ENCODE results near the gene RASGEF1C.

Gene RASGEF1C

DNA sequence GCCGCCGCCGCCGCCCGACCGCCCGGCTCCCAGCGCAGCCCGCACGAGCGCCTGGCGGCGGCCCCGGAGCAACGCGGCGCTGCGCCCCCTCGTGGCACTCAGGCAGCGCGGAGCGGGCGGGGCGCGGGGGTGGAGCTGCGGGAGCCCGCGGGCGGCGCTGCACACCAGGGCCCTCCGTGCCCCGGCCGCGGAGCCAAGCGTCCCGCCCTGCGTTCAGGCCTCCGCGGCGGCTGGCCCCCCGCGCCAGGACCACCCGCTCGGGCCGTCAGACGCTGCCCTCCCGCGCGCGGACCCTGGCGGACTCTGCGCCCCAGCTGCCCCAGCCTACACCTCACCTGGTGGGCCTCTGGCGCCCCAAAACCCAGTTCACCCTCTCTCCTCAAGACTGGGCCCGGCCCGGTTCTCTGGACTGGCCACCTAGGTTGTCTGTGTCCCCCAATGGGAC is at the start of gene RASGEF1C:
Gene RASGEF1C, minus strand, starts transcription at position 75 of the 445 bp plus-strand sequence. CDS start 71,159 bp downstream, outside the sequence.
- DNase-seq (ENCODE audit: low read depth, low spot score): peak; percentile 89

DNA sequence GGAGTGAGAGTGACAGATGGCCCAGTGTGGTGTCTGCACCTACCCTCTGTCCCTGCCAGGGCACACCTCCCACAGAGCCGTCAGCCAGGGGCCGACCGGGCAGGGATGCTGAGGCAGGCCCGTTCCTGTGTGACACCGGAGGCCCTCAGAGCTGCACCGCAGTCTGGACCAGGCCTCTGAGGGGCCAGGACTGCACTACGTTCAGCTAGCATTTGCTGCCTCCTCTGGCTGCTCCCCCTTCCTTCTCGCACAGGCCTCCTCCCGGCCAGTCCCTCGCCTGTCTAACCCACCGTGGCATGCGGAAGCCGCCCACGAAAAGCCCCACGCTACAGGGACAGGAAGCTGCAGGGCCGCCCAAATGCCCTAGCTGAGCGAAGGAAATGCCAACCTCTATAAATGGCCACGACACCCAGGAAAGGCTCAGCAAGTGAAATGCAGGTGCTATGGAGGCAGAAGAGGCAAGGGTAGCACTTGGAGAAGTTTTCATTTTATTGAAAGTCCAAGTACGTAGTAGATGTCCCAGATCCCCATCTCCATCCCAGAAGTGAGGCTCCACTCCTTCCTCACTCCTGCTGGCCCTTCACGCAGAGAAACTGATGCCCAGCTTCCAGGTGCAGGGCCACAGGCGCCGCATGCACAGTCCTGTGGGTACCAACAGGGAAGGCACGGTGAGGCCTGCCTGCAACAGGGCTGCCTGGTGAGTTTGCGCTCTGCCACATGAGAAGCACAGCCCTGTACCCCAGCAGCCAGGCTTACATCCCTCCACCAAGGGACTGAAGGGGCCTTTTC is 44.2 kb upstream of the RASGEF1C start:
- DNase-seq (ENCODE audit: low read depth, low spot score): no peak

DNA sequence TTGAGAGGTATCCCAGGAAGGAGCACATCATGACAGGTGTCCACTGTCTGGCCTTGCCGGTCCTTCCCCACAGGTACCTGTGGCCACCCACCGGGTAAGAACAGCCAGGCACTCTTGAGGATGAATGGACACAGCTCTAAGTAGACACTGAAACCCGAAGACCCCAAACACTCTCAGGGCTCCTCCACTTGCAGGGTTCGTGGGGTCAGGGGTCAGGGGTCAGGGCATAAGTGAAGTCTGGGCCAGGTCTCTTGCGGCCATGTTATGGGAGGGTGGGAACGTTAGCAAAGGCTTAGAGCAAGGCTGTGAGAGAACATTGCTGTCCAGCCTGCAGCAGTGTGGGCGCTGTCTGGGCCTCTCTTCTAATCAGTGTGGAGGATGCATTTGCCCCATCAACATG is 42.9 kb upstream of the RASGEF1C start:
- no peak for DNase-seq (ENCODE audit: low read depth, low spot score)

DNA sequence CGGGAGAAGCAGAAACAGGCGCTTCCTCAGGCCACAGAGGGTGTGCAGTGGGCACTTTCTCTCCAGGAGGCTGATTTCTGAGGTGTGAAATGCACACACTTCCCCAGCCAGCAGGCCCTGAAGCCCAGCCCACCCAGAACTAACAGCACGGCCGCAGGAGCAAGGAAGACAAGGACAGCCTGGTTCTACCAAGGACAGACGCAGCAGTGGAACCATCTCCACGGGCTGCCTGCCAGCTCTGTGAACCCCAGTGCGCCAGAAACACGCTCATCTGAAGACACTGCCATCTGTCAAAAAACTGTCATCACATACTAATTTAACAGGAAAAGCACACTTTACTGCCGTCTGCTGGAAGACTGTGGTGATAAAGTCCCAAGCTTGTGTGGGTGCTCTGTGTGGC is 42.1 kb upstream of the RASGEF1C start:
- DNase-seq (ENCODE audit: low read depth, low spot score): no peak

DNA sequence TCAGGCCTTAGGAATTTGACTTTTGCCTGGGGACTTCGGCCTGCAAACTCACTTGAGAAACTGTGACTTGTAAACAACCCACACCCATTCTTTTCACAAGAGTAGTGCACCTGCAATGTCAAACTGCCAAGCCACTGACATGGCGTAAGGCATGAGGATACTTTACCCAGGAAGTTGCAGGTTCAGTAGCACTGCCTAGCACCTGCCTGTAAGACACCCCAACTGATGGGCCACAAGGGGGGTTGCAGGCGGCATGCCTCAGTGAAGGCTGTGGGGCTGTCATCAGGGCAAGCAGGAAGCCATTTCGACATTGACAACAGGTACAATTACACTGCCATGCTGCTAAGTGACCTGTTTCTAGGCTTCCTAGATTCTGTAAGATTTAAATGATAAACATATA is 41.3 kb upstream of the RASGEF1C start:
- DNase-seq (ENCODE audit: low read depth, low spot score): no peak

DNA sequence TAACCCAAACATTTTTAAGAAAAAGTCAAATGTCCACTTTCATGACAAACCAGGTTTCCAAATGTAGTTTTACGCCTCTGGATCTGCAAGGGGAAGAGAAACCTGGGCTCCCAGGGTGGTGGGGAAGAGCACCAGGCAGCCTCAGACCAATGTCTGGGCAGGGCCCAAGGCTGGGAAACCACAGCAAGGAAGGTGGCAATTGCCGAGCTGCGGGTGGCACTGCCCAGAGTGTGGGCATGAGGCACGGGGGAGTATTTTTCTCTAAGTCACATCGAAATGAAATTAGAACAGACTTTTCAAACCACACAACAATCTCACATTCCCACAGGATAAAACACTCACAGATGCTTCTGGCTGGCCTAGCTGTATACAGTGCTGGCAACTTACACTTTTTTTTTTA is 32.6 kb upstream of the RASGEF1C start:
- no peak for DNase-seq (ENCODE audit: low read depth, low spot score)

DNA sequence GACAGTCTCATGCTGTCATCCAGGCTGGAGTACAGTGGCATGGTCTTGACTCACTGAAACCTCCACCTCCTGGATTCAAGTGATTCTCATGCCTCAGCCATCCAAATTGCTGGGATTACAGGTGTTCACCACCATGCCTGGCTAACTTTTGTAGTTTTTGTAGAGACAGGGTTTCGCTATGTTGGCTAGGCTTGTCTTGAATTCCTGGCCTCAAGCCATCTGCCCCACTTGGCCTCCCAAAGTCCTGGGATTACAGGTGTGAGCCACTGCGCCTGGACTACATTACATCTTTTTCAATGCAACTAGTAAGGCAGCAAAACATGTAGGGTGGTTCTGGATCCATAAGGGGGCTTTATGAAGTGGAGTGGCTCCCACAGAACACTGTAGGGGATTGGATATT is 29.6 kb upstream of the RASGEF1C start:
- no peak for DNase-seq (ENCODE audit: low read depth, low spot score)

DNA sequence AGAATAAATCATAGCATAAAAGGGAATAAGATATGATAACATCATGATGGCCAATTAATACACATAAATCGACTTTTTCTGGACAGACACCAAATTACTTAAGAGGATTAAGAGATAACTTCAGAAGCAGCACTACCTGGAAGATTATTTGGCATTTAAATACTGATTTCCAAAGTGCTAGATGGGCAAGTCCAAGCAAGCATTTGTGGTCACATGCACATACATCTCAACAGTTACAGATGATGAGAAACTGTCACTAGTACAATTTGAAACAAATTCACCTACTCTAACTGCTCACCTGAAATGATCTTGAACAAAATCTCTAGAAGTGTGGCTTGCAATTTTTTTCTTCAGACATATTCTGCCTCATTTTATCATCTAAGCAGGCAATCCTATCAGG is 26.8 kb upstream of the RASGEF1C start:
- DNase-seq (ENCODE audit: low read depth, low spot score): no peak

DNA sequence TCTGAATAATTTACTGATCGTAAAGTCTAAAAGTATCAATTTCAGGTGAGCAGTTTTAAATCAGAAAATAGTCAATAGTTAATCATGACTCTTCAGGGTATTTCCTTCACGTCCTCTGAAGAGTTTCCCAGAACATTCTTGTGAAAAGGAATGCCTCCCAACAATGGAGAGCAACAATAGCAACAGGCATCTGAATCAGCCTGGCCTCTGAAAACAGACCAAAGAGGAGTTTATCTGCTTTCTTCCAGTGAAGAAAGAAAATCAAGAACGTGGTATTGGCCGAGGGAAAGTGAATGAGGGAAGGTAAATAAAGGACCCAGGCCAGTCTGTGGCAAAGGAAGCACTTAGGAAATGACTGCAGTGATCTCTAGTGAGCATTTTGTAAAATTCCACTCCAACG is 26.1 kb upstream of the RASGEF1C start:
- peak; percentile 28 for DNase-seq (ENCODE audit: low read depth, low spot score)

DNA sequence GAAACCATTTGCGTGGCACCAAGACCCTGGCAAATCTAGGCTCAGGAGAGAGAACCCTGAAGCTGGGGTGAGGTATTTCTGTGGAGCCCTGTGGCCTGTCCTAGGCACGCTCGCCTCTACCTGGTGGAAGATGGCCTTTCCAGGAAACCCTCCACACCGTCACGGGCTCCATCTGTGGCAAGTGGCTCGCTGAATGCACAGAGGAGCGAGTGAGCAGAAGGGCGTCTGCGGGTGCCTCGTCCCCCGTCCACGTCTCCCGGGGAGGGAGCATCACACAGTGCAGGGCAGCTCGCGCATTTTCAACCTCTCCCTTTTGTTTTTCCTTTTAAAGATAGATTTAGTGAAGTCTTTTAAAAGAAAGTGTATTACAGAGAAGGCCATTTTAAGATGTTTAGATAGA is 25.3 kb upstream of the RASGEF1C start:
- DNase-seq (ENCODE audit: low read depth, low spot score): no peak

DNA sequence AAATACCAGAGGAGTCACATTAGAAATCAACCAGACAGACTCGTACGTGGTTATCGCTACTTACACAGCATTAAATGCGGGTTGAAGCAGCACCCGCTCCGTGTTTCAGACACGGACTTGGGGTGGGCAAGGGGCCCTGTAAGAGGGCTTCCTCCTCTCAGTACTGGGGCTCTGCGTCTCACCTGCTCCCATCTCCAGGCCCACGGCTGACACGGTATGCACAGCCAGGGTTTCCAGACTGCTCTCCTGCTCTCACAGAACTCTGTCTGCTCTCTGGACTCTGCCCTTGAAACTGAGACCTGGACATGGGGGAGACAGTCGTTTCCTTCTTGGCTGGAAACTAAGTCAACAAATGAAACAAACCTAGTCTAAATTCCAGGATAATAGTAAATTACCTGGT is 24.7 kb upstream of the RASGEF1C start:
- no peak for DNase-seq (ENCODE audit: low read depth, low spot score)

DNA sequence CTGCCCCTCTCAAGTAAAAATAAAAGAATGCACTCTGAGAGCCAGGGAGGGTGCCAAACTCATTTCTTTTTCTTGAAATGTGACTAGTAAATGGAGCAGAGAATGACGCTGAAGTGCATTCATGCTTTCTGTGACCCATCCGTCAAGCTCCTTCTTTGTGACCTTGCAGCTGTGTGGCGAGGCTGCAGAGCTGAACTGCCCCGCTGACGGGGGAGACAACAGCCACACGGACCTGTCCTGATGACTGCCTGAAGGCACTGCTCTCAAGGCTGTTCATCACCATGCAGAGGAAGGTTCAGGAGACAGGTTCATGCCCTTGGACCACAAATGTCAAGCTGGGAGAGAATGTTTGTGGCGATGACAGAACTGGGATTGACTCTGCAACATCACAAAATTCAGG is 21.0 kb upstream of the RASGEF1C start:
- DNase-seq (ENCODE audit: low read depth, low spot score): no peak

DNA sequence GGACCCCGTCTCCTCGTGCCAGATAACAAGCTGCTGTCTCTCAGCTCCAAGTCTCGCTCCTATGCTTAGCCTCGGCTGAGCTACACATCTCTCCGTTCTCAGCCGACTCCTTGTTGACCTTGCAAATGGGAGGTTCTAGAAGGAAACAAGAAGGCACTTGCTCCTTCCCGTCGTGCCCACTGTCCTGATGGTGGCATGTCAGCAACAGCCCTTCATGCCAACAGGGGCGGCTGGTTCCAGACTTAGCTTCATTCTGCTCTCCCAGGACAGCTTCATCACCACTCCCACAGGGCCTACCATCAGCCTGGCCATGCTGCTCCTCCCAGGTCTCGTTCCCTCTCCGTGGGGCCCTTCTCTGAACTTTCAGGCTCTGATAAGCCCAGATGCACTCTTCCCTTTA is 13.0 kb upstream of the RASGEF1C start:
- DNase-seq (ENCODE audit: low read depth, low spot score): no peak

DNA sequence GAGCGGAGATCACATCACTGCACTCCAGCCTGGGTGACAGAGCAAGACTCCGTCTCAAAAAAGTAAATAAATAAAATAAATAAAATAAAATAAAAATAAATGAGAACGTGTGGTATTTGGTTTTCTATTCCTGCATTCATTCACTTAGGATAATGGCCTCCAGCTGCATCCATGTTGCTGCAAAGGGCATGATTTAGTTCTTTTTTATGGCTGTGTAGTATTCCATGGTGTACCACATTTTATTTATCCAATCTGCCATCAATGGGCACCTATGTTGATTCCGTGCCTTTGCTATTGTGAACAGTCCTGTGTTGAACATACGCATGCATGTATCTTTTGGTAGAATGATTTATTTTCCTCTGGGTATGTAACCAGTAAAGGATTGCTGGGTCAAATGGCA is 8.8 kb upstream of the RASGEF1C start:
- DNase-seq (ENCODE audit: low read depth, low spot score): no peak

DNA sequence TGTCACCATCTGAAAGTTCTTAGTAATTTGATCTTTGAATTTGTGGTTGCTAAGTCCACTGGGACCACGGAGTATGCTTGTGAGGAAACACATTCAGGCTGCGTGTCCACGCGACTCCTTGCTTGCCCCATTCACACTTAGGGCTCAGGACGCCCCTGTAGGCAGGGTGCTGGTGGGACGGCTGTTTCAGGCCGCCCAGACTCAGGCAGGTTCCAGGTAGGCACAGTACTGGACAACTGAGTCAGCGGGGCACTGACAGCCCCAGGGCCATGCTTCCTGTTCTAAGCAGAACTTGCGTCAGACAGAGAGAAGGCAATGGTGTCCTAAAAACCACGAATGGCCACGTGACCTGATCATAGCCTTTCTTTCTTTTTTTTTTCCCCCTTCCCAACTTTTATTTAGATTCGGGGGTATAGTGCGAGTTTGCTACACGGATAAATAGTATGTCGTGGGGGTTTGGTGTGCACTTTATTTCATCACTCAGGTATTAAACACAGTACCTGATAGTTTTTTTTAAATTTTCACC is 7.7 kb upstream of the RASGEF1C start:
- DNase-seq (ENCODE audit: low read depth, low spot score): no peak

DNA sequence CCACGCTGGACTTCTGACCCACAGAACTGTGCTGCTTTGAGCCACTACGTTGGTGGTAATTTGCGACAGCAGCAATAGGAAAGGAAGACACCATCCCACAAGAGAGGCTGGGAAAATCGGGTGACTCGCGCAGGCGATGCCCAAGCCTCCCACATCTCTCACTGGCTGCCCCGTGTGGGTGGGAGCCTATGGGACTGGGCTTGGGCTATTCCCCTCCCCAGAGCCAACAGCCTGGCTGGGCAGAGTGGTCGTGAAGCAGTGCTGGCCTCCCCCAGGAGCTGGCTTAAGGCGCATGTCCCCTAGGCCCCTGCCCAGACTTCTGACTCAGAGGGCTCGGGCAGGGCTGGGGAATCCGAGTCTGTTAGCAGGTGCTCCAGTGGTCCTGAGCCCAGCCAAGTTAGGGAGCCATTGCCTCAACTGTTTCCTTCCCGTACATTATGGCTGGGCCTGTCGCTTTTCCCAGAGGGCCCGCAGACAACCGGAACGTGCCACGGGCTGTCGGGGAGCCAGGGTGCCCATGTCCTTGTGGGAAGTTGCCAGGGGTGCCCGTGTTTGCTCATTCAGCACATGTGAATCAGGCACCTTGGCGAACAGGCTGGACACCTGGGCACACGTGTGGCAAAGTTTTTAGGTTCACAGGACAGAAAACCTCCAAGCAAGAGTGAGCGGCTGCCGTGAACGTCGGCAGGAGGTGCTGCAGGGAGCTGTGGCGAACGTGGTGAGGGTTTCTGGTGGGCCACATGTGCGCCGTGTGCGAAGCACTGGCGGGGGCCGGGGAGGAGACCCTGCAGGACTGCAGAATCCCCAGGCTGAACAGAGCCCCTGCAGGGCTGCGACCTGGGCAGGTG is 7.0 kb upstream of the RASGEF1C start:
- DNase-seq (ENCODE audit: low read depth, low spot score): no peak

DNA sequence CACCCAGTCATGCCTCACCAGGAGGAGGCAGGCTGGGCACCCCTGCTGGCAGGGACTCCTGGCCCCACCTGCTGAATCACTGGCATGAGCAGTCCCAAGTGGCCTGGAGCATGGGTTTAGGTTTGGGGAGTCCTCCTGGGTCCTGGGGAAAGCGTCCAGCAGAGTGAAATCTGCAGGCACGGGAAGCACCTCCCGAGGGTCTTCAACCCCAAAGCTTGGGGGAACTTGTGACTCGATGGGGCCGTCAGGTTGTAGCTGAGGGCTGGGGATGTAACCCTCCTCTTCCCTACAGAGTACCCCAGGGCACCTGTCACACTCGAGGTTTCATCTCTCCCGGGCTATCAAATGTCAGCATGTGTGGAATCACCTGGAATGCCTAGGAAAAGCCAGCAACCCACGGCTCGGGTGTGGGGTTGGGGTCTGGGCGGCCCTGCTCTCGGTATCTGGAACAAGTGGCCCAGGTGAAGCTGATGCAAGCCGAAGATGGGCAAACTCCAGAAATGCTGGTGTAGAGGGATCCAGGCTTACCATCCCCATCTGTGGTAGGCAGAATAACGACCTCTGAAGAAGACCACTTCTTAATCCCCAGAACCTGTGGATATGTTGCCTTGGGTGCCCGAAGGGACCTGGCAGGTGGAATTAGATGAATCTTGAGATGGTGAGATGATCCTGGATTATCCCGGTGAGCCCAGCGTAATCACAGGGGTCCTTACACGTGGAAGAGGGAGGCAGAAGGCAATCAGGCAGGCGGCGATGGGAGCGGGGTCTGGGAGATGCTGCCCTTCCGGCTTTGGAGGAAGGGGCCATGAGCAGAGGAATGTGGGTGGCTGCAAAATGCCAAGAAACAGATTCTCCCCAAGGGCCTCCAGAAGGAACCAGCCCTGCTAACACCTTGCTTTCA is 6.1 kb upstream of the RASGEF1C start:
- no peak for DNase-seq (ENCODE audit: low read depth, low spot score)

DNA sequence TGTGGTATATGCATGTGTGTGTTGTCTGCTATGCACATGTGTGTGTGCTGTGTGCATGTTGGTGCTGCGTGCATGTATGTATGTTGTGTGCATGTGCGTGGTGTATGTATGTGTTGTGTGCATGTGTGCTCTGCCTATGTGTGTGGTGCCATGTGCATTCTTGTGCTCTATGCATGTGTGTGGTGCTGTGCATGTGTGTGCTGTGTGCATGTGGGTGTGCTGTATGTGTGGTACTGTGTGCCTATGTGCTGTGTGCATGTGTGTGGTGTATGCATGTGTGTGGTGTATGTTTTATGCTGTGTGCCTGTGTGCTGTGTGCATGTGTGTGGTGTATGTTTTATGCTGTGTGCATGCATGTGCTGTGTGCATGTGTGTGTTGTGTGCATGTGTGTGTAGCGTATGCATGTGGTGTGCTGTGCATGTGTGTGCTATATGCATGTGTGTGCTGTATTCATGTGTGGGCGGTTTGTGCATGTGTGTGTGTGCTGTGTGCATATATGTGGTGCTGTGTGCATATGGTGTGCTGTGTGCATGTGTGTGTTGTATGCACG is 4.7 kb upstream of the RASGEF1C start:
- DNase-seq (ENCODE audit: low read depth, low spot score): no peak

DNA sequence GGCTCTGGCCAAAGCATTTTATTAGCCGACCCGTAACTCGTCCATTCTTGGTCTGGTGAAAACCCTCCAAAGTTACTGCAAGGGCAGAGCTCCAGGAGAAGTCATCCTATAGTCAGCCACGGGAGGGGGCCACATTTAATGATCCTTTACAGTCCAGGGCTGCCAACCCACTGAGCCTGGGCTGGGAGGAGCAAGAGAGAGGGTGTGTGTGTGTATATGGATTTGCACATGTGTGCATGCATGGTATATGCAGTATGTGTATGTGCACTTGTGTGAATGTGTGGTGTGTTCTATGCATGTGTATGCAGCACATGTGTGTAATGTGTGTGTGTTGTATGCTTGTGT is 4.2 kb upstream of the RASGEF1C start:
- no peak for DNase-seq (ENCODE audit: low read depth, low spot score)

DNA sequence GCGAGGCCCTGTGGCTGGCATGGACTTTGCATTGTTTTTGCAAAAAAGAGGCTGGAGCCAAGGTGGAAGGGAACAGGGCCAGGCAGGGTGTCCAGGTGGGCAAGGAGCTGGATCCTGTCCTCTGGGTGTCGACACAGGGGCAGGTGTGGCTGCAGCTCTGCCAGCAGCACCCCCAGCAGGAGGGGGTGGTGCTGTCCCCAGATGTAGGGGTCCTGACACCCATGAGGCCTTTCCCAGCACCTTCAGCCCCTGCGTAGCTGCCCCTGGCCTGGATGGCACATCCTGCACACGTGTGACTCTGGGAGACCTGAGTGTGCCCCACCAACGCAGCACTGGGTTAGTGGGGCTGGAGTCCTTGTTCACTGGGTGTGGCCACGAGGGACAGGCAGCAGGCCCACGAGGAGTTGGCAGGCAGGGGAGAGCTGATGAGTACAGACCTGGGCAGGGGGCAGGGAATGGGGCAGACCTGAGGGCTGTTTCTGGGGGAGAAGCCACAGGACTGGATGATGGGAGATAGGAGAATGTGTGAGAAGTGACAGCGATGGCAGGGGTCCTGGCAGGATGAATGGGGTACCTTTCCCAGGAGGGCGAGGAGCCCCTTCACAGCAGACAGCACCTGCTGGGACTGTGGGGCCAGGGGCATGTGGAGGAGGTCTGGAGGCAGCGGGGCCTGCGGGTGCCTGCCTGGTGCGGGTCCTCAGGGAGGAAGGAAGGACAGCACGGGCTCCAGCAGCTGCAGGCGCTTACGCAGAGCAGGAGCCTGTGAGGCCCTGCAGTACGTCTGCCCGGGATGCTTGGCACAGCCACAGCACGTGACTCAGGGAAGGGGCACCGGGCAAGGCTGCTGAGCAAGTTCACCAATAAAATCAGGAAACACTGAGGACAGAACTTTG is 3.6 kb upstream of the RASGEF1C start:
- peak; percentile 39 for DNase-seq (ENCODE audit: low read depth, low spot score)

DNA sequence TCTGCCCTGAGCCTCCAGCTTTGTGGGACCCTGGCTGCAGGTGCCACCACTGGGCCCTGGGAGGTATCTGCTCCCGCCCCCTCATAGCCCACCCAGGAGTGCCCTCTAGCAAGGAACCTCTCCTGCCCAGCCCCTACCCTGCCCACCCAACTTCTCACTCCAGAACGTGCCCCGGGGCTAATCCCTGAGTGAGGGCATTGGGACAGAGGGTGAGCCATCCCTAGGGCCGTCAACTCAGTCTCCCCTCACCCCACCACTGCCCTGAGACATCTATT is 2.7 kb upstream of the RASGEF1C start:
- no peak for DNase-seq (ENCODE audit: low read depth, low spot score)

Data from astrocyte of the hippocampus (primary cell).